ENCODE data around the gene GNAZ. TPM values are rescaled to one million over a fixed set of nuclear protein-coding genes. Genes with fewer than 3 reads are reported as not detected.

The GNAZ gene
- total and polyA plus RNA-seq, 2 of the 8 experiments (the other 6 are each of a cell fraction or from before 2014, with no cell fraction given) = 6.6 to 9.6 TPM

GRCh38 chr22:23086787-23087186 lies 16.5 kb downstream of the GNAZ start (continued):
- TF ChIP-seq TEAD4 (IDR thresholded peaks at IDR 0.05; ENCODE audit: low read depth, low read length) = no peak
